ENCODE measurements around the gene C14orf93. TPM values are rescaled to one million over a fixed set of nuclear protein-coding genes. Genes with fewer than 3 reads are reported as not detected.
"Not testable (repeated sequence)": the region's sequence is repeated elsewhere in the genome, so short reads cannot be mapped to it uniquely, and the experiment has no call there.

The C14orf93 gene
- total RNA-seq, 1 donor = 15.9 TPM

DNA sequence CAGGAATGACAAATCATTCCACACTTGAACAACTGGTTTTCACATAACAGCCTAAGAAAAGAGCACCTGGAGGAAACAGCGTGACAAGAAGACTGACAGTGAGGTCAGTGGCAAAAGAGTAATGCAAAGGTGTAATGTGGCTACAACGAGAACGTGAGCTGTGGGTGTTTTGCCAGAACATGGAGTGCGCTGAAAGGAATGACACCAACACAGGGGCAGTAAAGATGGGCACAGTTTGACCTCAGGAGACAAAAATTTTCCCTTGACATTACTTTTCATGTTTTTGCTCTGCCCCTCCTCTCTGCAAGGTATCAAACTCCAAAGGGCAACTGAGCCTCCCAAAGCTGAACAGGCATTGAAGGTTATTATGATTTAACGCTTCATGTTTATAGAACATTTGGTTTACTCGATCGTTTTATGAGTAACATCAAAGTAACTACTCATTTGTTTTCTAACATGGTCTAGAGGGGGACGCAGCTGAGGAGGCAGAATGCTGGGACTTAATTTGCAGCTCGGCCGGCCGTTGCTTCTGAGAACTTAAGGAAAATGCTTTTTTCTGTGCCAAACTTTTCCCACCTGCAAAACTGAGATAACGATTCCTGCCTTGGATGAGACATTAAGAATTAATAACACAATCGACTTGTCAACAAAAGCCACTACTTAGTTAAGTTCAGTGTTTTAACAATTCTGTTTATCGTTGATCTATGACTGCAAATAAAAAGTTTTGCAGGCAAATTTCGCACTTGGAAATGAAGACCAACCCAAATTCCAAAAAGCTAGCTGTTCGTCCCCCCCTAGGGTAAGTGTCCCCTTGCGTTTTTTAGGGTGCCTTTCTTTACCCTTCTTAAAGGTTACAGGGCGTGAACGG is 54.0 kb downstream of the C14orf93 start:
- TF ChIP-seq, protein P1, sequence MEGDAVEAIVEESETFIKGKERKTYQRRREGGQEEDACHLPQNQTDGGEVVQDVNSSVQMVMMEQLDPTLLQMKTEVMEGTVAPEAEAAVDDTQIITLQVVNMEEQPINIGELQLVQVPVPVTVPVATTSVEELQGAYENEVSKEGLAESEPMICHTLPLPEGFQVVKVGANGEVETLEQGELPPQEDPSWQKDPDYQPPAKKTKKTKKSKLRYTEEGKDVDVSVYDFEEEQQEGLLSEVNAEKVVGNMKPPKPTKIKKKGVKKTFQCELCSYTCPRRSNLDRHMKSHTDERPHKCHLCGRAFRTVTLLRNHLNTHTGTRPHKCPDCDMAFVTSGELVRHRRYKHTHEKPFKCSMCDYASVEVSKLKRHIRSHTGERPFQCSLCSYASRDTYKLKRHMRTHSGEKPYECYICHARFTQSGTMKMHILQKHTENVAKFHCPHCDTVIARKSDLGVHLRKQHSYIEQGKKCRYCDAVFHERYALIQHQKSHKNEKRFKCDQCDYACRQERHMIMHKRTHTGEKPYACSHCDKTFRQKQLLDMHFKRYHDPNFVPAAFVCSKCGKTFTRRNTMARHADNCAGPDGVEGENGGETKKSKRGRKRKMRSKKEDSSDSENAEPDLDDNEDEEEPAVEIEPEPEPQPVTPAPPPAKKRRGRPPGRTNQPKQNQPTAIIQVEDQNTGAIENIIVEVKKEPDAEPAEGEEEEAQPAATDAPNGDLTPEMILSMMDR (IDR thresholded peaks at IDR 0.05; ENCODE audit: extremely low read depth, low read depth, low read length) = no peak
- H3K27me3 ChIP-seq (ENCODE audit: insufficient read depth, low read length) = no peaks in the 10 kb centered on the region
- H3K27ac ChIP-seq (ENCODE audit: low read depth, low read length) = peak overlapping the region; percentile 61
- DNase-seq (ENCODE audit: insufficient read length, low spot score, missing footprints) = peak; percentile 46
- peak overlapping the region; percentile 81 for H3K4me3 ChIP-seq (ENCODE audit: insufficient read depth, low read length)
- peak overlapping the region; percentile 98 for H2AFZ ChIP-seq (ENCODE audit: low read length)
- H3K36me3 ChIP-seq (ENCODE audit: insufficient read depth, low read length) = peaks cover 10% of the 10 kb centered on the region
- H3K4me2 ChIP-seq (ENCODE audit: insufficient read depth, low read length) = peak overlapping the region; percentile 82
- H3K9me3 ChIP-seq (ENCODE audit: low read depth, low read length) = no peaks in the 10 kb centered on the region
- no peaks in the 10 kb centered on the region for H4K20me1 ChIP-seq (ENCODE audit: insufficient read depth, low read length)
- H3K4me1 ChIP-seq (ENCODE audit: insufficient read depth, low read length) = peaks cover 11% of the 10 kb centered on the region
- H3K79me2 ChIP-seq (ENCODE audit: insufficient read depth, low read length) = peaks cover 2% of the 10 kb centered on the region

DNA sequence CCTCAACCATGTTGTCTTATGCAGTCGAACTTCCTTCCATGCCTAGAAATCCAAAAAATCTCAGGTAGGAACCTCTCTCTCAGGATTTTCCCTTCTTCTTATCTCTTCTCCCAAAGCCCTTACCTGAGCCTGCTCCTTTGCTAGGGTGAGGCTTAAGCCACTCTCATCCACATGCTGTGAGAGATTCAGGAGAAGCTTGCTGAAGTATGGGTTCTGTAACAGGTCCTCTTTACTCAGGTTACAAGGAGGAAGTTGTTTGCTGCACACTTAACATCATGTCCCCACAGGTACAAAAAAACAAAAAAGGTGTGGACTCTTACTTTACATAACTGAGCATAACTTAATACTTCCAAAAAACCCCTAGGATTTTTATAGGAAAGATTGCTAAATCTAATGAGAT is 57.5 kb downstream of the C14orf93 start:
- H3K4me3 ChIP-seq (ENCODE audit: insufficient read depth, low read length) = no peak overlapping the region

DNA sequence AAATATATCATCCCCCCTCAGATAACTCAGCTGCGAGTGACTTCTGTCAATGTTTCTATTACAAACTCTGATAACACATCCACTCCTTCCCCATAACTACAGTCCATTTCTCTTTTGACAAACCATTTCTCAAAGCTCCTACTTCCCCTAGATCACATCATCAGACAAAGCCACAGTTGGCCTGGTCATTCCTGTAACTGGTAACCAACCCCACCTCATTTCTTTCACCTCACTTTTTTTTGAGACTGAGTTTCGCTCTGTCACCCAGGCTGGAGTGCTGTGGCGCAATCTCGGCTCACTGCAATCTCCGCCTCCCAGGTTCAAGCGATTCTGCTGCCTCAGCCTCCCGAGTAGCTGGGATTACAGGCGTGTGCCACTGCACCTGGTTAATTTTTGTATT is 58.1 kb downstream of the C14orf93 start:
- peaks cover 13% of the 10 kb centered on the region for H3K36me3 ChIP-seq (ENCODE audit: insufficient read depth, low read length)
- not testable (repeated sequence) for H3K4me3 ChIP-seq (ENCODE audit: insufficient read depth, low read length); H4K20me1 ChIP-seq (ENCODE audit: insufficient read depth, low read length); H3K79me2 ChIP-seq (ENCODE audit: insufficient read depth, low read length); H3K27ac ChIP-seq (ENCODE audit: low read depth, low read length); DNase-seq (ENCODE audit: insufficient read length, low spot score, missing footprints); H3K4me2 ChIP-seq (ENCODE audit: insufficient read depth, low read length); H3K9me3 ChIP-seq (ENCODE audit: low read depth, low read length); H3K27me3 ChIP-seq (ENCODE audit: insufficient read depth, low read length); H2AFZ ChIP-seq (ENCODE audit: low read length)
- peaks cover 11% of the 10 kb centered on the region for H3K4me1 ChIP-seq (ENCODE audit: insufficient read depth, low read length)

More for the DNA sequence above, 57.5 kb downstream of the C14orf93 start:
- H3K27me3 ChIP-seq (ENCODE audit: insufficient read depth, low read length) = no peaks in the 10 kb centered on the region
- H3K4me2 ChIP-seq (ENCODE audit: insufficient read depth, low read length) = no peak overlapping the region
- H3K36me3 ChIP-seq (ENCODE audit: insufficient read depth, low read length) = peaks cover 10% of the 10 kb centered on the region
- H4K20me1 ChIP-seq (ENCODE audit: insufficient read depth, low read length) = no peaks in the 10 kb centered on the region
- no peak overlapping the region for H3K27ac ChIP-seq (ENCODE audit: low read depth, low read length)
- H3K9me3 ChIP-seq (ENCODE audit: low read depth, low read length) = no peaks in the 10 kb centered on the region
- H3K4me1 ChIP-seq (ENCODE audit: insufficient read depth, low read length) = peaks cover 11% of the 10 kb centered on the region
- peaks cover 2% of the 10 kb centered on the region for H3K79me2 ChIP-seq (ENCODE audit: insufficient read depth, low read length)
- H2AFZ ChIP-seq (ENCODE audit: low read length) = no peak overlapping the region
- DNase-seq (ENCODE audit: insufficient read length, low spot score, missing footprints) = no peak
- TF ChIP-seq, protein P1 (IDR thresholded peaks at IDR 0.05; ENCODE audit: extremely low read depth, low read depth, low read length) = no peak

DNA sequence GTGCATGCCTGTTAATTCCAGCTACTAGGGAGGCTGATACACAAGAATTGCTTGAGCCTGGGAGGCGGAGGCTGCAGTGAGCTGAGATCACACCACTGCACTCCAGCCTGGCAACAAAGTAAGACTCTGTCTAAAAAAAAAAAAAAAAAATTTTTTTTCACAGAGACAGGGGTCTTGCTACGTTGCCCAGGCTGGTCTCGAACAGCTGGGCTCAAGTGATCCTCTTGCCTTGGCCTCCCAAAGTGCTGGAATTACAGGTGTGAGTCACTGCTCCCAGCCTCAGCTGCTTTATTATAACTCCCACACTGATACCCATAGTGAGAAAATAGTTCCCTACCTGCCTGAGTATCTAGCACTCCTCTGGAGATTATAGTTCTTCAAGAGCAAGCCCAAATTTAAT is 64.3 kb downstream of the C14orf93 start:
- no peak for DNase-seq (ENCODE audit: insufficient read length, low spot score, missing footprints)
- Histone ChIP-seq H3K27me3 (ENCODE audit: insufficient read depth, low read length) (no peaks in the 10 kb centered on the region), H2AFZ (ENCODE audit: low read length) (no peak overlapping the region), H3K4me2 (ENCODE audit: insufficient read depth, low read length) (no peak overlapping the region), H3K27ac (ENCODE audit: low read depth, low read length) (no peak overlapping the region), H3K36me3 (ENCODE audit: insufficient read depth, low read length) (peaks cover 3% of the 10 kb centered on the region), H3K9me3 (ENCODE audit: low read depth, low read length) (no peaks in the 10 kb centered on the region), H4K20me1 (ENCODE audit: insufficient read depth, low read length) (no peaks in the 10 kb centered on the region), H3K4me3 (ENCODE audit: insufficient read depth, low read length) (no peak overlapping the region), H3K4me1 (ENCODE audit: insufficient read depth, low read length) (no peaks in the 10 kb centered on the region), H3K79me2 (ENCODE audit: insufficient read depth, low read length) (no peaks in the 10 kb centered on the region)
- TF ChIP-seq, protein P1 (IDR thresholded peaks at IDR 0.05; ENCODE audit: extremely low read depth, low read depth, low read length) = no peak

Data from osteoblast (primary cell).